ENCODE data around the gene ZNF407. TPM values are rescaled to one million over a fixed set of nuclear protein-coding genes. Genes with fewer than 3 reads are reported as not detected.

Gene ZNF407
- total RNA-seq, 1 donor from 2014 or later, result 10.6 TPM

DNA sequence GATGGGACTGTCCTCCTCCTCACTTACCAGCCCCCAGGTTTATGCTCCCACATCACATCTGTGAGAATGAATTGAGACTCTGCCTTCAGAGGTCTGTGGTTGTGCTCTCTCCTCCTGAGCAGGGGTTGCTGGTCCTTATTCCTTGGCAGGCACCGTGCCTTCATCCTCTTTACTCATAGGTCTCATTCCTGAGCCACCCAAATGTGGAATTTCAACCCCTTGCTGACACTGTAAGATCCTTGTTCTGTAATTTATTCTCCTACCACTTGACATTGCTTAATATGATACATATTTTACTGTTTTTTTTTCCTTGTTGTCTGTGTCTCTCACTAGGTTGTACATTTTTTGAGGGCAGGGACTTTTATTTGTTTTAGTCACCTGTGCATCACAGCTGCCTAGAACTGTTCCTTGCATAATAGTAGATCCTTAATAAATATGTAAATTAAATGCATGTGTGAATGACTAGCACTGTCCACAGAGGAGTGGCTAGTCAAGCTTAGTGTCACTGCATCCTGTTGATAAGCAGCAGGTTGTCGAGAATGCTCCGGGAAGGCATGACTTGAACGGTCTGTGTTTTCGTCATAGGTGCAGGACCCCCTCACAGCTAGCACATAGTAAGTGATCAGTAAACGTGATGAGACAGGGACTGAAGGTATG, 180.6 kb downstream of the ZNF407 start:
- Histone ChIP-seq H3K4me3 (no peak overlapping the region), H3K9me3 (replicated peaks) (no peaks in the 10 kb centered on the region), H3K4me1 (no peaks in the 10 kb centered on the region), H3K36me3 (no peaks in the 10 kb centered on the region), H3K27me3 (ENCODE audit: low read depth) (no peaks in the 10 kb centered on the region), H3K27ac (replicated peaks) (no peak overlapping the region)
- no peak for DNase-seq
- TF ChIP-seq, protein P1, sequence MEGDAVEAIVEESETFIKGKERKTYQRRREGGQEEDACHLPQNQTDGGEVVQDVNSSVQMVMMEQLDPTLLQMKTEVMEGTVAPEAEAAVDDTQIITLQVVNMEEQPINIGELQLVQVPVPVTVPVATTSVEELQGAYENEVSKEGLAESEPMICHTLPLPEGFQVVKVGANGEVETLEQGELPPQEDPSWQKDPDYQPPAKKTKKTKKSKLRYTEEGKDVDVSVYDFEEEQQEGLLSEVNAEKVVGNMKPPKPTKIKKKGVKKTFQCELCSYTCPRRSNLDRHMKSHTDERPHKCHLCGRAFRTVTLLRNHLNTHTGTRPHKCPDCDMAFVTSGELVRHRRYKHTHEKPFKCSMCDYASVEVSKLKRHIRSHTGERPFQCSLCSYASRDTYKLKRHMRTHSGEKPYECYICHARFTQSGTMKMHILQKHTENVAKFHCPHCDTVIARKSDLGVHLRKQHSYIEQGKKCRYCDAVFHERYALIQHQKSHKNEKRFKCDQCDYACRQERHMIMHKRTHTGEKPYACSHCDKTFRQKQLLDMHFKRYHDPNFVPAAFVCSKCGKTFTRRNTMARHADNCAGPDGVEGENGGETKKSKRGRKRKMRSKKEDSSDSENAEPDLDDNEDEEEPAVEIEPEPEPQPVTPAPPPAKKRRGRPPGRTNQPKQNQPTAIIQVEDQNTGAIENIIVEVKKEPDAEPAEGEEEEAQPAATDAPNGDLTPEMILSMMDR (IDR thresholded peaks at IDR 0.05; ENCODE audit: borderline replicate concordance), result no peak
- intact Hi-C loops (cut with micrococcal nuclease), result no loop called here

DNA sequence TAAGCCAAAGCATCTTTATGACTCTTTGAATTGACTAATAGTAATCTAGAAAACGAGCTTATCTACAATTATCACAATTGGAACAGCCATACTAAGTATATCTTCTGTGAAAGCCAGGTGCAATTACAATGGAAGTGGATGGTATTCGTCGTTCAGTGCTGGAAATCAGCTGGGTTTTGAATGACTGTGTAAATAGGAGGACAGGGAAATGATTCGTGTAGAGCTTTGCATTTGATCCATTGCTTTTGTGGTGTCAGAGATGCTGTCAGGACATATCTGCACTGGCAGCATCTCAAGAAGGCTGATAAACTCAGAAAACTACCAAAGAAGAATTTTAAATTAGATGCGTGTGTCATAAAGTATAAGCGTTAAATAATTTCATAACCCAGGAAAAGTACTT, 187.1 kb downstream of the ZNF407 start:
- Histone ChIP-seq H3K27me3 (ENCODE audit: low read depth) (no peaks in the 10 kb centered on the region), H3K9me3 (replicated peaks) (no peaks in the 10 kb centered on the region), H3K4me1 (no peaks in the 10 kb centered on the region), H3K4me3 (no peak overlapping the region), H3K27ac (replicated peaks) (no peak overlapping the region), H3K36me3 (no peaks in the 10 kb centered on the region)
- DNase-seq, result no peak
- intact Hi-C loops (cut with micrococcal nuclease), result no loop called here
- TF ChIP-seq, protein P1 (IDR thresholded peaks at IDR 0.05; ENCODE audit: borderline replicate concordance), result no peak

DNA sequence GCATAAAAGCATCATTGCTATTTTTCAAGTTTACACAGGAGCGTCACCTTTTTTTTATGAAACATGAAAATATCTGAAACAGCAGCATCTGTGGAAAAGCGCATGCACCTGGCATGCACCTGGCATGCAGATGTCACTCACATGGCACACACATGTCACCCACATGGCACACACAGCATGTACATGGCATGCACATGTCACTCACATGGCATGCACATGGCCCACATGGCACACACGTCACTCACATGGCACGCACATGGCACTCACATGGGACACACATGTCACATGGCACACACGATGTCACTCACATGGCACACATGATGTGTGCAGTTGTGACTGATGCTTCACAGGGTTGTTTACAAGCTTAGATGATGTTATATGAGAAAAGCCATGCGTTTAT, 188.0 kb downstream of the ZNF407 start:
- H3K36me3 ChIP-seq, result no peaks in the 10 kb centered on the region
- TF ChIP-seq, protein P1 (IDR thresholded peaks at IDR 0.05; ENCODE audit: borderline replicate concordance), result no peak
- no peak overlapping the region for H3K4me3 ChIP-seq
- H3K4me1 ChIP-seq, result no peaks in the 10 kb centered on the region
- intact Hi-C loops (cut with micrococcal nuclease), result no loop called here
- H3K27ac ChIP-seq (replicated peaks), result no peak overlapping the region
- H3K9me3 ChIP-seq (replicated peaks), result no peaks in the 10 kb centered on the region
- DNase-seq, result no peak
- no peaks in the 10 kb centered on the region for H3K27me3 ChIP-seq (ENCODE audit: low read depth)

DNA sequence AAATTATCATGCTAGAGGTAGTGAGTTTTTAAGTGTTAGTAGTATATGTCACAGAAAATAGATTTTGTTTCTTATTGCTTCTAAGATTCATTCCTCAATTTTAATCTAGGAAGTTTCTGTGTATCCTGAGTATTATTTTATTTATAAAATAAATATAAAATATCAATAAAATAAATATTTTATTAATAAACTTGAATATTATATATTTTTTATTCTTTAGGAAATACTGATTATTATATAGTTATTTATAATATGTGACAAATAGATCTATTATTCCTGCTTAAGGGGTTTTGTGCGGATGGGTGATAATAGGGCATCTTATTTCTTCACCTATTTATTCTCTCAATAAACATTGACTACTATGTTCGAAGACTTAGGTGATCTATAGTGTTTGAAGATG, 191.0 kb downstream of the ZNF407 start:
- Histone ChIP-seq H3K27me3 (ENCODE audit: low read depth) (no peaks in the 10 kb centered on the region), H3K27ac (replicated peaks) (no peak overlapping the region), H3K36me3 (no peaks in the 10 kb centered on the region), H3K4me3 (no peak overlapping the region), H3K9me3 (replicated peaks) (no peaks in the 10 kb centered on the region), H3K4me1 (no peaks in the 10 kb centered on the region)
- DNase-seq, result no peak
- TF ChIP-seq, protein P1 (IDR thresholded peaks at IDR 0.05; ENCODE audit: borderline replicate concordance), result no peak
- intact Hi-C loops (cut with micrococcal nuclease), result no loop called here

DNA sequence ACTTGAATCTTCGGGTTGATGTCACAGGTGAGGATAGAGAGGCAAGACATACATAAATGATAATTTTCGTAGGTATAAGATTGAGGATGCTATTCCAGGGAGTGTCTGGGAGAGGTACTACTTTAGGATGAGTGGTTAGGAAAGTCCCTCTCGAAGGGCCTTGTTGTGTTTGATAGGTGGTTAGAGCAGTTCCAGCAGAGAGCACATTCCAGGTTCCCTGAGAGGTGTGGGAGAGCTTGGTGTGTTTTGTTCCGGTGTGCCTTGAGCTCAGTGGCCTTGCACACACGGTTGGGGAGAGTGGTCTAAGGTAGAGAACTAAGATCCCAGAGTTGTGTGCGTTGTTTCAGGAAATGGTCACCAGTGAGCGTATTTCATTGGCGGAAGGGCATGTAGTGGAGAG, 191.4 kb downstream of the ZNF407 start:
- no peak for DNase-seq
- intact Hi-C loops (cut with micrococcal nuclease), result no loop called here
- H3K27me3 ChIP-seq (ENCODE audit: low read depth), result no peaks in the 10 kb centered on the region
- no peaks in the 10 kb centered on the region for H3K4me1 ChIP-seq
- TF ChIP-seq, protein P1 (IDR thresholded peaks at IDR 0.05; ENCODE audit: borderline replicate concordance), result no peak
- no peak overlapping the region for H3K27ac ChIP-seq (replicated peaks)
- no peak overlapping the region for H3K4me3 ChIP-seq
- H3K9me3 ChIP-seq (replicated peaks), result no peaks in the 10 kb centered on the region
- no peaks in the 10 kb centered on the region for H3K36me3 ChIP-seq
